ENCODE measurements around the gene GAS6. TPM values are rescaled to one million over a fixed set of nuclear protein-coding genes. Genes with fewer than 3 reads are reported as not detected.

The GAS6 gene
- total and polyA plus RNA-seq, 2 donors (not counting 3 experiments of a cell fraction or from before 2014, with no cell fraction given): 69.2 to 109 TPM

- intact Hi-C loops (cut with micrococcal nuclease) (no loop called here), dilution Hi-C loops (cut with MboI; ENCODE audit: extremely low pct_ligation_motif_present, low sequenced_read_pairs) (no loop called here)
- Histone ChIP-seq H3K36me3 (ENCODE audit: control insufficient read depth in 2 of 2, extremely low read depth in 1 of 2, insufficient read depth in 2 of 2, low read length in 2 of 2) (no peaks in the 10 kb centered on the region), H3K9me3 (replicated peaks; ENCODE audit: control insufficient read depth, insufficient read depth, low read length) (no peaks in the 10 kb centered on the region), H3K79me2 (ENCODE audit: control insufficient read depth, insufficient read depth, low read length) (no peaks in the 10 kb centered on the region), H3K9me1 (replicated peaks; ENCODE audit: control insufficient read depth, extremely low read depth, insufficient read depth, low read length) (no peaks in the 10 kb centered on the region), H3K4me1 (ENCODE audit: control insufficient read depth, extremely low read depth, insufficient read depth, low read length) (peaks cover 17% of the 10 kb centered on the region), H3K27ac (ENCODE audit: insufficient read depth, low read depth, low read length) (peak overlapping the region; percentile 43), H3K4me2 (ENCODE audit: insufficient read depth, low read length) (no peak overlapping the region), H2AFZ (ENCODE audit: low read depth, low read length) (peak overlapping the region; percentile 75), H4K20me1 (replicated peaks; ENCODE audit: control insufficient read depth, extremely low read depth, insufficient read depth, low read length) (no peaks in the 10 kb centered on the region), H3K9ac (replicated peaks; ENCODE audit: extremely low read depth, insufficient read depth, low read length) (no peak overlapping the region), H3K27me3 (ENCODE audit: control insufficient read depth in 2 of 2, insufficient read depth in 2 of 2, low read length in 2 of 2) (no peaks in the 10 kb centered on the region), H3K4me3 (replicated peaks in 1 of 3; ENCODE audit: insufficient read depth in 1 of 3, low read depth in 1 of 3, low read length in 3 of 3) (no peak overlapping the region)
- ChIA-PET CTCF (interaction anchor here (2.0 kb wide), 1 partner anchor 22 kb away, joined by 8 read pairs; no protein-coding TSS in a partner anchor), POLR2A (no interaction called here)
- FAIRE-seq: peak; percentile 65
- DNase-seq (ENCODE audit: low read depth, low spot score): peak; percentile 62
- BruUV-seq (replicated peaks): no TSS peak
- no peak for TF ChIP-seq EZH2 (IDR thresholded peaks at IDR 0.05; ENCODE audit: borderline replicate concordance, low read depth, low read length, severe bottlenecking)
- no peak for TF ChIP-seq MYC (IDR thresholded peaks at IDR 0.05; ENCODE audit: low read depth, low read length)
- no peak for TF ChIP-seq JUN (IDR thresholded peaks at IDR 0.05; ENCODE audit: borderline replicate concordance, insufficient read depth, insufficient read length, low read depth)
- TF ChIP-seq FOS (IDR thresholded peaks at IDR 0.05; ENCODE audit: borderline replicate concordance, insufficient read depth, low read length): no peak
- no peak for TF ChIP-seq POLR2A (IDR thresholded peaks at IDR 0.05; ENCODE audit: low read depth, low read length)
- TF ChIP-seq POLR2AphosphoS5 (IDR thresholded peaks at IDR 0.05; ENCODE audit: insufficient read depth, low read depth, low read length): no peak
- TF ChIP-seq CTCF (IDR thresholded peaks at IDR 0.05; ENCODE audit: extremely low read depth in 1 of 2, insufficient read depth in 1 of 2, low read depth in 1 of 2, low read length in 2 of 2): no peak
- no peak for TF ChIP-seq MAX (IDR thresholded peaks at IDR 0.05; ENCODE audit: insufficient read depth, insufficient read length)
- TF ChIP-seq GATA2 (IDR thresholded peaks at IDR 0.05; ENCODE audit: insufficient read depth, insufficient read length, low read depth, low read length): no peak
Observed at GRCh38 chr13:113882267-113882630, 18.4 kb upstream of the GAS6 start.

All from endothelial cell of umbilical vein (primary cell).